GM18511 (cell line): ENCODE results near the gene FHIP1A.

Experiments
- ATAC-seq: cut with Tn5 transposase; IDR thresholded peaks from one replicate; pipeline ENCODE4 v1.9.1; 2021; ENCODE audit warnings: mild to moderate bottlenecking, moderate library complexity; ENCODE audit not compliant: unreplicated experiment

Gene FHIP1A

DNA sequence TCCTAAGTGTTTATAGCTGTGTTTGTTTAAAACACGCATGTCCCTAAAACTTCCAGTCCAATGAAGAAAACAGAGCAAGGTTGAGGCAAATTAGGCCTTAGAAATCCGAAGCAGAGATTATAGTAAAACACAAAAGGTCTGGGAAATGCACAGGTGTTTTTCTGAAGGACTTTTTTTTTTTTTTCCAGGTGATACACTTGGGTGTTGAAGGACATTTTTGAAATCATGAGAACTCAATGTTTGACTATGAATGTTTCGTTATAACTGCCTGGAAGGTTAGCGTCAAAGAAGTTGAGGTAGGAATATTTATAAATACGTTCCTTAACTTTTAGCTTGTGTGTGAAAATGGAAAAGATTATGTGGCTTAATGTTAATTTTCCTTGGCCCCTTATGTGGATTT, 45.5 kb downstream of the FHIP1A start:
- ATAC-seq, result no peak

DNA sequence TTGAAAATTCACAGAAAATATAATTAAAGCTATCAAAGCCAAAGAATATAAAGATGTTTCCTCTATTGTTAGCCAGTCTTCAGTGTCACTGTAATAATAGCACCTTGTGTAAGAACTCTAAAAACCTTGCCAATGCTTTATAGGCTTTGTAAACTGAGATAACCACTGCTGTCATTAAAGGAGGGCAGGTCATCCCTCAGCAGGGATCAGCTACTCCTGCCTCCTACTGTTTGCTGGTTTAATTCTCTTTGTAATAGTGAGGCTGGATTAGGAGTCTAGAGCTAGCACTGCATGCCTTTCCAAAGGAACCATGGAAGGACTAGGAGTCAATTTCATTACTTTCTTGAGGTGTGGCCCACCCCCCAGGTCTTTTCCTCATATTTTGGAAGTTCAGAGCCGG, 46.2 kb downstream of the FHIP1A start:
- no peak for ATAC-seq

DNA sequence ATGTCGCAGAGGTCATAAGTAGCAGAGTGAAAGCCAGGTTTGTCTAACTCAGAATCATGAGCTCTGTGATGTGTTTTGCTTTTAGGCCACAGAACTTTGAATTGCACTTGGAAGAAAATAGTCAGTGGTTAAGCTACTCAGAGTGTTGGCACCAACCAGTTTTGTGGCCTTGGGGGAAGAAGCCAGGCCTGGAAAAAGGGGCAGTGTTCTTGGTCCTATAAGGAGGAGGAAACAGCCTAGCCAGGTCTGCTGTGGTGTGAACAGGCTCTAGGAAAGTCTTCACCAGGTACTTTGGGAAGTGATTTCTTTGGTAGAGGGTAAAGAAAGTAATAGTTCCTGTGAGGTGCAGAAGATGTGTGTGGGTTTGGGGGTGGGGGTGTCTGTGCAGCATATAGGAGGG, 49.2 kb downstream of the FHIP1A start:
- ATAC-seq, result no peak
